B cell (primary cell): ENCODE data around the gene C12orf75.

ENCODE experiments used
- EZH2 ChIP-seq: IDR thresholded peaks from 2 replicates; pipeline ENCODE4 v1.6.1; 2012; ENCODE audit warnings: borderline replicate concordance, low read depth, mild to moderate bottlenecking, moderate library complexity, low read length; ENCODE audit not compliant: insufficient read depth, poor library complexity, severe bottlenecking
- TF ChIP-seq, protein P1 (sequence below): fragments of 200-600 bp; IDR thresholded peaks from one replicate; pipeline ENCODE4 v1.8.0; 2022; ENCODE audit warnings: antibody characterized with exemption, mild to moderate bottlenecking

- TF ChIP-seq, protein P1, sequence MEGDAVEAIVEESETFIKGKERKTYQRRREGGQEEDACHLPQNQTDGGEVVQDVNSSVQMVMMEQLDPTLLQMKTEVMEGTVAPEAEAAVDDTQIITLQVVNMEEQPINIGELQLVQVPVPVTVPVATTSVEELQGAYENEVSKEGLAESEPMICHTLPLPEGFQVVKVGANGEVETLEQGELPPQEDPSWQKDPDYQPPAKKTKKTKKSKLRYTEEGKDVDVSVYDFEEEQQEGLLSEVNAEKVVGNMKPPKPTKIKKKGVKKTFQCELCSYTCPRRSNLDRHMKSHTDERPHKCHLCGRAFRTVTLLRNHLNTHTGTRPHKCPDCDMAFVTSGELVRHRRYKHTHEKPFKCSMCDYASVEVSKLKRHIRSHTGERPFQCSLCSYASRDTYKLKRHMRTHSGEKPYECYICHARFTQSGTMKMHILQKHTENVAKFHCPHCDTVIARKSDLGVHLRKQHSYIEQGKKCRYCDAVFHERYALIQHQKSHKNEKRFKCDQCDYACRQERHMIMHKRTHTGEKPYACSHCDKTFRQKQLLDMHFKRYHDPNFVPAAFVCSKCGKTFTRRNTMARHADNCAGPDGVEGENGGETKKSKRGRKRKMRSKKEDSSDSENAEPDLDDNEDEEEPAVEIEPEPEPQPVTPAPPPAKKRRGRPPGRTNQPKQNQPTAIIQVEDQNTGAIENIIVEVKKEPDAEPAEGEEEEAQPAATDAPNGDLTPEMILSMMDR, result no peak
- no peak for TF ChIP-seq EZH2
Observed at GRCh38 chr12:105319691-105320209, 10.7 kb upstream of the C12orf75 start.
